B cell (primary cell): ENCODE data around the gene LGSN.

Source experiments
- CTCF ChIP-seq: fragments of 200-600 bp; IDR thresholded peaks from one replicate; pipeline ENCODE4 v1.8.0; 2022; ENCODE audit warnings: antibody characterized with exemption, mild to moderate bottlenecking
- EZH2 ChIP-seq: IDR thresholded peaks from 2 replicates; pipeline ENCODE4 v1.6.1; 2012; ENCODE audit warnings: borderline replicate concordance, low read depth, mild to moderate bottlenecking, moderate library complexity, low read length; ENCODE audit not compliant: insufficient read depth, poor library complexity, severe bottlenecking

- TF ChIP-seq CTCF (no peak), EZH2 (no peak)
Measured at GRCh38 chr6:63261820-63262219, 58.0 kb downstream of the LGSN start.
